ENCODE measurements around the gene SCP2D1.

Gene SCP2D1

DNA sequence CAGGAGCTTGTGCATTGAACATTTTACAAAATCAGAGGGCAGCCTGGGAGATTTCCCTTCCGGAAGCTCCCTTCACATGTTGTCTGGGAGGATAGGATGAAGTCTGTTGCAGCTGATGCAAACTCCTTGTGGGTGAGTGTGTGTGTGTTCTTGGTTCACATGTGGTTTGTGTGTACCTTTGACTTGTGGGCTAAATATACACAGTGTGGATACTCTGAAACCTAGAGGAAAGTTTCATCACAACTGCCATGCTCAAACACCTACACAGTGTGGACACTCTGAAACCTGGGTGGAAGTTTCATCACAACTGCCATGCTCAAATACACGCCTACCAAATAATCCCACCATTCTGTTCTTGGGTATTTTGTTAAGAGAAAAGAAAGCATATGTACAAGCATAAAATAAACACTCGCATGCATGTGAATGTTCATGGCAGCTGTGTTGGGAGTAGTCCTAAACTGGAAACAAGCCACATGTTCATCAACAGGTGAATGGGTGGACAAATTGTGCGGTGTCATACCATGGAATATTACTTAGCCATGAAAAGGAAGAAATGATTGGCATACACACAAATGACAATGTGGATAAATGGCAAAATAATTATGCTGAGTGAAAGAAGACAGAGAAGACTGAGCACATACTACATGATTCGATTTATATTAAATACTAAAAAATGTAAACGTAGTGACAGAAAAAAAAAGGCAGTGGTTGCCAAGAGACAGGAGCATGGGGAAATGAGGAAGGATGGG lies 1.8 kb downstream of the SCP2D1 start:
- DNase-seq: no peak

DNA sequence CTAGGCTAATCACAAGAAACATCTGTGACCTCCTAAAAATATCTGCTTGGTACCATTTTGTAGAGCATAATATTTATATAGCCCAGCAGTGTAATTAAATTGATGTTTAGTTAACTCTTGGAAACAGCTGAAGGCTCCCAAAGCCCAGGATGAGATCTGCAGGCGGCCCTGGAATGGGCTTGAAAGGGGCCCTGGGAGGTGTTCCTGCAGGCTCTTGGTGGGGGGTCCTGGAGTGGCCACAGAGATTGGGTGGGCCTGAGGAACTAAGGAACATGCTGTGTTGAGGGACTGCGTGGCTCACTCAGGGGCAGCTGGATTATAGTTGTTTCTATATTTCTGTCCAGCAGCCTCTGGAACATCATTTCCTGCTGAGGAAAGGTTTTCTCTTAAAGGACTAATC lies 9.2 kb downstream of the SCP2D1 start:
- no peak for DNase-seq

DNA sequence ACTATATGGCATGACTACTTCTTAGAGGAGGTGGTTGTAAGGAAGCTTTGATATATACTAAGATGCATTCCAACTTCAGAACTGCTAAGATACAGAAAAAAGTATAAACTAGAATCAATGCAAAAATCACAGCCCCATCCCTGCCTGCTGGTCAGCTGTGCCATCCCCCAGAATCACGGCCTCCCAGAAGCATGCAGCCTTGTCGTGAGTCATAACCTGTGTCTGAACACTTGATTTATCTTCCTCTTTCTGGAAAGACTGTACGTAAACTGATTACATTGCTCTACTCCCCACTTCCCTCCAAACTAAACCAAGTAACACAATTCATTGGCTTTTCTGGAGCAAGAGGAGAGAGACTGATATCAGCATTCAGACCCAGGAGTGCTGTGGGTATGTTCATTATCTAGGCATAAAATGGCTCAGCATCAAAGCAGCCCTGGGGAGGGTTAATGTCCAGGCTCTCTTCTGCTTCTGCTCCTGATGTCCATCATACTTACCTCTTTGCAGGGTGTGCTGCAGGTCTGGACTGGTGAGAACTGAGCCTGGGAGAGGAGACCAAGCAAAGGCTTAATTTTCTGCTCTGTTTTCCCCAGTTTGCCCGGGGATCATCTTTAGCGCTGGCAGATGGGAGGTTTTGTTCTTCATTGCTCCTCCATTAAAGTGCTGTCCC lies 18.4 kb downstream of the SCP2D1 start:
- DNase-seq: no peak

DNA sequence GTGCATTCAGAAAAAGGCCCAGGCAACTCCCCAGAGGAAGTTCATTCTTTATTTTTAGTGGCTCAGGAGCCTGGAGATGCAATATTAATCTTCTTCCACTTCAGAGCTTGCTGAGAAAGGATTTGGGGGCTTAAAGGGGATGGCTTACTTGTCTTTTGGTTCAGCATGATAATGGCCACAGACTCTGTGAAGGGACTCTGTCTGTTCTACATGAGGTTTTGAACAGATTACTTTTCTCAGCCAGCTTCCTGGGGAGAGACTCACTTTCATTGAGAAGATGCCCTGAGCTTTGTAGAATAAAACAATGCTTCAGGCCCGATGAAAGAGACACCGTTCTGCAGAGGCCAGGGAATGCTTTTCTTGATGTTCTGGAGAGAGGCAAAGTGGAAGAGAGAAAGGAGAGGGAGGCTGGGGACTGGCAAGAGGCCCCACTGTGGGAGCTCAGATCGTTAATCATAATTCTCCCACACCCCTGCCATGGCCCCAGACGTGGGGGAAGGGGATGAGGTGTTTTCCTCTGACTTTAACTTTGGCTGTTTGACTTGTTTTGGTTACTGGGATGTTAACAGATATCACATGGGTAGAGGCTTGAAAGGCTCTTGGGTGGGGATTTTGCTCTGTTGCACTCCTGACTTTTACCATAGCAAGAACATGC lies 19.1 kb downstream of the SCP2D1 start:
- DNase-seq: no peak

DNA sequence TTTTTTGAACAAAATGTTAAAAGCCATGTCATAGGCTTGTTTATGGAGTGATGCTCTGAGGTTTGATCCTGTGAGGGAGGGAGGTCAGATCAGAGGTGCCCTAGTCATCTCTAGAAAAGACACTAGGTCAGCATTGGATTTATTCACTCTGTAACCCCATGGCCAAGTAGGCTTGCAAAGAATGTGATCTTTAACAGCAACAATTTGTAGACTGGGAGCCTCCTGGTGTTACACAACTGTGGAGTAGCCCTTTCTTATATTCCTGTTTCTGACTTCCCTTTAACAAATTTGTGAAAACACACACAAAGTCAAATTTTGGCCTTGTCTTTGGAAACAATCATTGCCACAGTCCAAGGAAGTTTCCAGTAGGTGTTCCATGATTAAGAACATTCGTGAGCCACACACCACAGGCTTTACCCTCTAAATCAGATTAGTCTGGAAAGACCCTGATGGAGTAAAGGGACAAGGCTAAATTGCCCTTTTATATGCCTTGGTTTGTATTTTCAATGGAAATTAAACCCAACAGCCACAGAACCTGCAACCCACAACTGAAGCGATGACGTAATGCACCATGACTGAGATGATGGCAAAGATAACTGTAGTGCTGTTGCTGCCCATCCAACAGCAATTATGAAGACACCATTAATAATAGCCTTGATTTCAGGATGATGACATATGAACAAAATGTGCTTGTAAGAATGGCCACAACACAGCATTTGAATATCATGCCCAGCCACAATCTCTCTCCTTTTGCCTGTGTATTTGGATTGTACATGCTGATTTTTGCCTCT lies 22.1 kb downstream of the SCP2D1 start:
- no peak for DNase-seq

DNA sequence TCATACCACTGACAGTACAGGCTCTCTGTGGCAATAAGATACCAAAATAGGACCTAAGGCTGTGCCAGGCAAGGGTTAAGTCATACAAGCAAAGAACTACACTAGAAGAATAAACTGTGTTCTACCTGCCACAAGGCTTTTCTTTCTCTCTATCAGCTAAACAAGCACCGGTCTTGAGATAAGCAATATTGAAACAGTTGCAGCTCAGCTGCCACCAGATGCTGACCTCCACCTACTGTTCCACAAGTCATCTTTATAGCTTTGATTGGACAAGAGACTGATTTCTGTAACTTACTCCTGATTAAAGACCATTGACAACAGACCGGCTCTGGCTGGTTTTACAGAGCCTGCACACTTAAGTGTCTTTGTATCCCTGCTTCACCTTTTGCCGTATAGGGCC lies 24.1 kb downstream of the SCP2D1 start:
- DNase-seq: no peak

DNA sequence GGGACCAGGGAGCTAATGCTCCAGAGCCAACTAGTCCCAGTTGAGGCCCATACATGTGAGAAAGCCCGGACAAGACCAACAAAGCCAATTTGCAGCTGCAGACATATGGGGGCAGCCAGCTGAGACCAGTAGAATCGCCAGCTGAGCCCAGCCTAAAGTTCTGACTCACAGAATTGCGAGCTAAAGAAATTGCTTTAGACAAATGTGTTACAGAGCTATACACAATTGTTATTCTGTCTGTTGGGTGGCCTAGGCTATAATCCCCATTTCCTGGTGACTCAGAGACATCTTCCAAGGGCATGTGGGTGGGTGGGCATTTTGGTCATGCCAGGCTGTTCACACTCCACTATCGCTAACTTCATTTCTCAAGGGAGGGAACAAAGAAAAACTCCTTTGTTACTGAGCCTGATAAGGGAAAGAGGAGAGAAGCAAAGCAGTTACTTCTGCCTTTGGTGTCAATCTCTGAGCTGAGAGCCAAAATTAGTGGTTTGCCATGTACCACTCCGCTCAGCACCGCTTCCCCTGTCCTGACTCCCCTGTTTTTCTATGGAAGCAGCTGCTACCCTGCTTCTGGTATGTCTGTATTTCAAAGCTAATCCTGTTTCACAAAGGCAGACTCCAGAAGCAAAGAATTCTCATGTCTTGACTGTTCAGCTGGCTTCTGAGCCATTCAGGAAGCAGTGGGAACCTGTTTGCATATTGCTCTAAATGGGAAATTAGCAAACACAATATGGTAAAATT lies 26.1 kb downstream of the SCP2D1 start:
- no peak for DNase-seq

DNA sequence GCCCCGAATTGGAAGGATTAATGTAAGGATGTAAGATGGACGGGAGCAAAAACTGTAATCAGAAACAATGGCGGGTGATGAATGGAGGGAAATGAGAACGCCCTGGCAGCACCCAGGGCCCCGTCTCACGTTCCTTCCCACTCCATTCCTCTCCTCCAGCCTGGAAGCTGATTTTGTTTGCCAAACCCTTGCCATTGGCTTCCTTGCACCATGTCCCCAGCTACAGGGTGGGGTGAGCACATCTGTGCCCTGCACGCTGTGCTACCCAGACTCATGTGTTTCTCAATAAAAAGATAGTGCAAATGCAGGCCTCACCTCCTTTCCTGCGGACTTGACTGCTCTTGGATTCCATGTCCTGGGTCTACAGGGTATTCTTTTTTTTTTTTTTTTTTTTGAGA lies 26.7 kb downstream of the SCP2D1 start:
- no peak for DNase-seq

DNA sequence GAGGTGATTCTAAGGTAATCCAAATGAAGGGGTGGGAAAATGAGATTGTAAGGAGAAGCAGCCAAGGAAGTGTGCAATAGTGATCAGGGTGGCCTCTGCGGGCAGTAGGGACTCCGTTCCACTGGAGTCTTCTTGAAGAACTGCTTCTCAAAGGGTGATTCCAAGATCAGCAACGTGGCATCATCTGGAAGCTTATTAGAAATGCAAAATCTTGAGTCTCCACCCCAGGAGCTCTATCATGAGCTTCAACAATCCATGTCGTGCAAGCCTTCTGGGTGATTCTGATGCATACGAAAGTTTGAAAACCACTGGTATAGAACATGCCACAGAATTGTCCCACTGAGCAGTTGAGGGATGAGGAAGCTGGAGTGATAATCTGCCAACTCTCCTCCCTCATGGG lies 31.4 kb downstream of the SCP2D1 start:
- no peak for DNase-seq

DNA sequence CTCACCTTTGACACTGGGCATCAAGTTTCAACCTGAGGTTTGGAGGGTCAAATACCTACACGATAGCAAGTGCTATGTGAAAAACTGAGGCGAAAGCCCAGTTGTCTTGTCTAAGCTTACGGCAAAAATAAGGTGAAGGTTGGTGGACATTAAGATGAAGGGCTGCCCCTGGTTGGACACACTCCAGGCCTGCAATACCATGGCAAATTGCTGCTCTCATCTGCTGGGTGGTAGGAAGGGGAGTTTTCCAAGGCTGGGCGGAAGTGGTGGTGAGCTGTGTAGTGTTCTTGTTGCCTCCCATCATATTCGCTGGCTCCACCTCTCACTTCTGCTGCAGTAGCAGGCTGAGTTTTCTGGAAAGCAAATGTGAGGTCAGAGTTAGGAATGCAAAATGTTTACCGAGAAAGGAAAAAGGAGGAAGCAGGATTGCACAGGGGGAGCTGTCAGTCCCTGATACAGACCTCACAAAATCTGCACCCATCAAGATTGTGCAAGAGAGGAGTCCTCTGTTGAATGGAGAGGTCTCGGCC lies 33.7 kb downstream of the SCP2D1 start:
- no peak for DNase-seq

DNA sequence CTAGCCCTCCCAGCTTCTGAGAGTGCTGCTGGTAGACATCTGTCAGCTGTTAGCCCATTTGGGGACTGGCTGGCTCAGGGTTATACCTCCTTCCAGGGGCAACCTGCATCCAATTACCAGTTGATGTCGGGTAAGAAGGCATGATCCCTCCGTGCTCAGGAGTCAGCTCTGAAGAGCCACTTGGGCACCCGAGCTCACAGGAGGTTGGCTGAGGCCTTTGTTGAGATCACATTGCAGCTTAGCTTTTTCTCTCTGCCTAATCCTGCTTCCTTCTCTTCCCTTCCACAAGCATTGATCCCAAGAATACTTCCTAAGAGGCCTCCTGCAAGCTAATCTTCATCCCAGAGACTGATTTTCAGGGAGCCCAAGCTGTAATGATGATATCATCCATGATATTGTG lies 35.5 kb downstream of the SCP2D1 start:
- DNase-seq: no peak

DNA sequence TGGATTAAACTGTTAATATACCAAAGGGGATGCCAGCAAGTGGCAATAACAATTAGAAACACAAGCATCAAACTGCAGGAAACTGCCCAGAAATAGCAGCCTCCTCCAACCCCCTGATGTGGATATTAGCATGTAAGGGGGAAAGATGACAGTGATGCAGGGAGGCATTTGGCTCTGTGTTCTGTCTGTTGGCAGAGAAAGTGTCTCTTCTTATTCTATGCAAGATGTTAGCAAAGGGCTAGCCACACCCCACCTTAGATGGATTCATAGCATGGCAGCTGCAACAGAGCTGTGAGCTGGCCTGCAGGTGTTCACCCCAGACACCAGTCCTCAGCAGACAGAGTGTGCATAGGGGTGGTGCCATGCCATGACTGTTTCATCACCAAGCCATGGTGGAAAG lies 38.0 kb downstream of the SCP2D1 start:
- no peak for DNase-seq

DNA sequence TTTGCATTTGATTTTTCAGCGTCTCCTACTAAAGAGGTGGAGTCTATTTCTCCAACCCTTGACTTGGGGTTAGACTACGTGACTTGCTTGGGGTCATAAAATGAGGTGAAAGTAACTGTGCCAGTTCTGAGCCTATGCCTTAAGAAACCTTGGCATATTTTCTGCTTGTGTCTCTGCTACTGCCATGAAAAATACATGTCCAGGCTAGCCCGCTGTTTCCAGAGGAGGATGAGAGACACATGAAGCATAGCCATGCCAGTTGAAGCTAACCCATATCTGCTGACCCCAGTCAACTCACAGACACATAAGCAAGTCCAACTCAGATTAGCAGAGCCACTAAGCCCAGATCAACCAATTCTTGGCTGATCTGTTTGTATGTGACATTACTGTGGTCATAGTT lies 38.7 kb downstream of the SCP2D1 start:
- DNase-seq: no peak

DNA sequence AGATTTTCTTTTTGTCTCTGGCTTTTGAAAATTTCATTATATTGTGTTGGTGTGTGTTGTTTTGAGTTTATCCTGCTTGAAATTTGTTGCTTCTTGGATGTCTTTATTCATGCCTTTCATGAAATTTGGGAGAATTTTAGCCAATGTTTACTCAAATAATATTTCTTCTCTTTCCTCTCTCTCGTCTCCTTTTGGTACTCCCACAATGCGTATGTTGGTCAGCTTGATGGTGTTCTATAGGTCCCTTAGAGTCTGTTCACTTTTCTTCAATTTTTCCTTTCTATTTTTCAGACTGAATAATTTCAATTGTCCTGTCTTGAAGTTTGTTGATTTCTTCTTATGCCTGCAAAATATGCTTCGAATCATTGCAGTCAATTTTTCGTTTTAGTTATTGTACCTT lies 39.6 kb downstream of the SCP2D1 start:
- no peak for DNase-seq

DNA sequence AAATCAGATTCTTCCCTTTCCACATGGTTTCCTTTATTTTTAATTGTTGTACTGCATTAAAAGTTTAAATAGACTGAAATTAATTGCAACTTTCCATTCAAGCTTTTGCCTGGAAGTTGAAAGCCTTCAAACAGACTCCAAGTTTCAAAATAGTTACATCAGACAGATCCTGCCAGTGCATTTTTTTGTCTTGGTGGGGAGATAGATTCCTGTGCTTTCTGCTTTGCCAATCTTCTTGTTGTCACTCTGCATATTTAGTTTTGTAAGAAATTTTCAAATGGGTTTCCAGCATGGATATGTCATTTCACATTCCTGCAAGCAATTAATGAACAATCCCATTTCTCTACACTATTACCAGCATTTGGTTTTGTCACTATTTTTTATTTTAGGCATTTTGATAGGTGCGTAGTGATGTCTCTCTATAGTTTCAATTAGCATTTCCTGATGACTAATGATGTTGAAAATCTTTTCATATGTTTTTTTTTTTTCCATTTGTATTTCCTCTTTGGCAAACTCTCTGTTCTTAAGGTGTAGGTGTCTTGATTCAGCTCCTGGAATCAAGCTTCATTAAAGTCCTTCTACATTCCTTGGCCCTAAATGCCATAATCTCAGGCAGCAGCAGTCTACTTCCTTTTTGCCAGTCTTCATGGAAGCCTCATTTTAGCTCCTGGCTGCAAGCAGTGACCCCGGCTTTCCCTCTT lies 40.5 kb downstream of the SCP2D1 start:
- no peak for DNase-seq

DNA sequence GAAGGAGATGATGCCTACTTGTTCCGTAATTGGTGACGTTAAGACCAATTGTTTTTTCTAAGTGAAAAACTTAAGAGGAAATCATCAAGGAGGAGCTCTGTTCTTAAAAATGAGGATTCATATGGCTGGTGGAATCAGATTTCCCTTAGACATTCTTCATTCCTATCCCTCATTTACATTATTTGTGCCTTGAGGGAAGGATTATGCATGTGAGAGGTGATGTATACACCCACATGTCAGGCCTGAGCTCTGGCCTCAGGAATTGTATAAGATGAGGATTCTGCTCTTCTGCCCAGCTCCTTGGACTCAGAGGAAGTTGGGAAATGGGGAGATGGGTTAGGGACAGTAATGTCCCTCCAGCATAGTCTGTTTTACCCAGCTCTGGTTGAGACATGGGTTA lies 42.3 kb downstream of the SCP2D1 start:
- no peak for DNase-seq

DNA sequence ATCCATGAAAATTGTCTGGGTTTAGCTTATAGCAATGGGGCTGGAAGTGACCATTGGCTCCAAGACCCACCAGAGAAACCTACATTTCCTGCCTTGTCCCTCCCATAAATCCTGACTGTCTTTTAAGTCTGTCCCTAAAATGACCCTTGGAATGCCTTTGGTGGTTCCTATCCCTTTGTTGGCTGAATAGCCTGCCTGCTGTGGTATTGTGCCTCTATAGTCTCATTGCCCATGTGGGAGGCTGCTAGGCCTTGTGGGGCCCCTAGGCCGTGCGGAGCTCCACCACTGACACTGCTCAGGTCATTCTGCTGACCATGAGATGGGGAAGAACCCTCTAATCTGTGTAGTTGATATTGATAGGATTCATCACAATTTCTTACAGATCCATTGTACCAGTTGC lies 43.3 kb downstream of the SCP2D1 start:
- no peak for DNase-seq

DNA sequence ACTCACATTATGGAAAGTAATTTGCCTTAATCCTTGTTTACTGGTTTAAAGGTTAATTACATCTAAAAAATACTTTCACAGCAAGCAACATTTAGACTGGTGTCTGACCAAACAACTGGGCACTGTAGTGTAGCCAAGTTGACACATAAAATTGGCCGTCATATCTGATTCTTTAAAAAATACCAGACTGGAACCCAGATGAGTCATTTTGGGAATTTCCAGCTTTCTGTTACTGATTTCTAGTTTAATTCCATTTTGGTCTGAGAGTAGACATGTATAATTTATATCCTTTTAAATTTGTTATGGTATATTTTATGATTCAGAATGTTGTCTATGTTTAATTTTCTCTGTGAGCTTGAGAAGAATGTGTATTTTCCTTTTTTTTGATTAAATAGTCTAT lies 44.1 kb downstream of the SCP2D1 start:
- no peak for DNase-seq

DNA sequence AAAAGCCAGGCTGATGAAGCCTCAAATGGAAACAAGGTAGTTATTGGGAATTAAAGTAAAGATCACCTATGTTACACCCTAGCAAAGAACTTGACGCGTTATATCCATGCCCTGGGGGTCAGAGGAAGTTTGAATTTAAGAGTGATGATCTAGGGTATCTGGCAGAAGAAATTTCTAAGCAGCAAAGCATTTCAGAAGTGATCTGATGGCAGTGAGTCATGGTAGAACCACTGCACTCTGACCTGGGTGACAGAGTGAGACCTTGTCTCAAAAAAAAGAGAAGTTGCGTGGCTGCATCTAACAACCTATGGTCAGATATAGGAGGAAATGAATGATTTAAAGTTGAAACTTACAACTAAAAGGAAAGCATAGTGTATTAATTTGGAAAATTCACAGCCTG lies 45.2 kb downstream of the SCP2D1 start:
- DNase-seq: no peak

All from stimulated activated CD4-positive, alpha-beta T cell treated with anti-CD3 and anti-CD28 coated beads, Interleukin-2, amount 100 ng/mL, for 48 hours (primary cell).